ENCODE results near the gene RPL39L. TPM values are rescaled to one million over a fixed set of nuclear protein-coding genes. Genes with fewer than 3 reads are reported as not detected.
"Not testable (repeated sequence)": the region's sequence is repeated elsewhere in the genome, so short reads cannot be mapped to it uniquely, and the experiment has no call there.

RPL39L gene
- total RNA-seq, 1 donor from 2014 or later: 9.7 TPM

DNA sequence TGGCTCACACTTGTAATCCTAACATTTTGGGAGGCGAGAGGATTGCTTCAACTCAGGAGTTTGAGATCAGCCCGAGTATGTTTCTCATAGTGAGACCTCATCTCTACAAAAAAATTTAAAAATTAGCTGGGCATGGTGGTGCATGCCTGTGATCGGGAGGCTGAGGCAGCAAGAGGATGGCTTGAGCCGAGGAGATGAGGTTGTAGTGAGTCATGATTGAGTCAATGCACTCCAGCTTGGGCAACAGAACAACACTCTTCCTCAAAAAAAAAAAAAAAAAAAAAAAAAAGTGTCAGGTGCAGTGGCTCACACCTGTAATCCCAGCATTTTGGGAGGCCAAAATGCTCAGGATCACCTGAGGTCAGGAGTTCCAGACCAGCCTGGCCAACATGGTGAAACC, 2.4 kb downstream of the RPL39L start:
- DNase-seq: peak; percentile 17

DNA sequence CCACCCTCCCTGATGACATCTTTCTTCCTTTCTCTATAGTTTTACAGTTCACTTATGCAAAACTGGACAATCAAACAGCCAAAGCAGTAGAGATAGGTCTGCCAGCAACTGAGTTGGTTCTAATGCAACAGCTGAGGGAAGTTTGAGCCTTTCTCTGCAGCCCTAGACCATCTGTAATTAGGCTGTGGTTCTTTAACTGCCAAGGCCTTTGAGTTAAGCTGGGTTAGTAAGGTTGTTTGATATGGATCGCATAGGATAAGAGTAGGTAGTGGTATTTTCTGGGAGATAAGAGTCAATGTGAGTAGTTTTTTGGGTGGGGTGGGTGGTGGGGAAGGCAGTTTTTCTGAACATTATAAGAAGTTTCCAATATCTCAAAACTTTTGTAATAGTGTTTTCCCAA, 3.0 kb downstream of the RPL39L start:
- DNase-seq: no peak

DNA sequence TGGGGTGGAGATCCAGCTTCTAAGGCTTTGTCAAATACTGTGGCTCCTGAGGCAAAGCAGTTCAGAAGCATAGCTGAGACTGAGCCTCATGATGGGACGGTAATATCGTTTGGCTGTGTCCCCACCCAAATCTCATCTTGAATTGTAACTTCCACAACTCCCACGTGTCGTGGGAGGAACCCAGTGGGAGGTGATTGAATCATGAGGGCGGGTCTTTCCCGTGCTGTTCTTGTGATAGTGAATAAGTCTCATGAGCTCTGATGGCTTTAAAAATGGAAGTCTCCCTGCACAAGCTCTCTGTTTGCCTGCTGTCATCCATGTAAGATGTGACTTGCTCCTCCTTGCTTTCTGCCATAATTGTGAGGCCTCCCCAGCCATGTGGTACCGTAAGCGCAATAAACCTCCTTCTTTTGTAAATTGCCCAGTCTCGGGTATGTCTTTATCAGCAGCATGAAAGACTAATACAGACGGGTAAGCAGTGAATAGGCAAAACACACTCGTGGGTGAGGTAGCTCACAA, 4.1 kb downstream of the RPL39L start:
- DNase-seq: not testable (repeated sequence)

DNA sequence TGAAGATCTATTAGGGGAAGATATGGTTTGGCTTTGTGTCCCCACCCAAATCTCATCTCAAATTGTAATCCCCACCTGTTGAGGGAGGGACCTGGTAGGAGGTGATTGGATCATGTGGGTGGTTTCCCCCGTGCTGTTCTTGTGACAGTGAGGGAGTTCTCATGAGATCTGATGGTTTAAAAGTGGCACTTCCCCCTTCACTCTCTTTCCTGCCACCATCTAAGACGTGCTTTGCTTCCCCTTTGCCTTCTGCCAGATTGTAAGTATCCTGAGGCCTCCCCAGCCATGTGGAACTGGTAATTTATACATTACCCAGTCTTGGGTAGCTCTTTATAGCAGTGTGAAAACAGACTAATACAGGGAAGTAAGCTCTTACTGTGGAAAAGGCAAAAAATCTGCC, 6.1 kb downstream of the RPL39L start:
- not testable (repeated sequence) for DNase-seq

DNA sequence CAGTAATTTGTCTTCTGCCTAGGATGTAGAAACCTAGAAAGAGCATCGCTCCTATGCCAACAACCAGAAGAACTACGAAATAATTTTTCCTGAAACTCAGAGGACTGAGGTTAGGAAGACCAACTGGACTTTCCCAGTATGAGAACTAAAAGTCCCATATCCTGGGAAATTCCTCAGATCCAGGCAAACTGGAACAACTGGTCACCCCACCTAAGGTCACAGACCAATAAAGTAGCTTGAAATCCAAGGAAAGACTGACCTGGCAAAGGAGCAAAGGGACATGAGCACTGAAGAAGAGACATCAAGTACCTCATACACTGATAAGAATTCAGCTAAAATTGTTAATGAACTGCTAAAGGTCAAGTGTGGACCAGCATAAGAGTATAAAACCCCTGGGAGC, 6.6 kb downstream of the RPL39L start:
- DNase-seq: no peak

DNA sequence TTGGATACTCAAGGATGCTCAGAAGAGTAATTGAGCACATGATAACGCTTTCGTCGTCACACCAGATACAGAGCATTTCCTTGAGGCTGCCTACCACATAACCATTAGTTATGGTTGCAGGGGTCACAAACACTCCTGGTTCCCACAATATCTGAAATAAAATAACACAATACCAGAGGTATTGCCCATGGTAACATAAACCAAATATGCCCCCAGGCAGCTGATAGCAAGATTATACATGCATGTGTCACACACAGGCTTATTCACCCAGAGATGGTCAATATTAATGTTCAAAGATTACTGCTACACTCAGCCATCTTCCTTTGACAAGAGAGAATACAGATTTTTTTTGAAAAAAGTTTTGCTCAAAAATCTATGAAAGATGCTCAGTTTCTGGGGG, 7.3 kb downstream of the RPL39L start:
- DNase-seq: no peak

DNA sequence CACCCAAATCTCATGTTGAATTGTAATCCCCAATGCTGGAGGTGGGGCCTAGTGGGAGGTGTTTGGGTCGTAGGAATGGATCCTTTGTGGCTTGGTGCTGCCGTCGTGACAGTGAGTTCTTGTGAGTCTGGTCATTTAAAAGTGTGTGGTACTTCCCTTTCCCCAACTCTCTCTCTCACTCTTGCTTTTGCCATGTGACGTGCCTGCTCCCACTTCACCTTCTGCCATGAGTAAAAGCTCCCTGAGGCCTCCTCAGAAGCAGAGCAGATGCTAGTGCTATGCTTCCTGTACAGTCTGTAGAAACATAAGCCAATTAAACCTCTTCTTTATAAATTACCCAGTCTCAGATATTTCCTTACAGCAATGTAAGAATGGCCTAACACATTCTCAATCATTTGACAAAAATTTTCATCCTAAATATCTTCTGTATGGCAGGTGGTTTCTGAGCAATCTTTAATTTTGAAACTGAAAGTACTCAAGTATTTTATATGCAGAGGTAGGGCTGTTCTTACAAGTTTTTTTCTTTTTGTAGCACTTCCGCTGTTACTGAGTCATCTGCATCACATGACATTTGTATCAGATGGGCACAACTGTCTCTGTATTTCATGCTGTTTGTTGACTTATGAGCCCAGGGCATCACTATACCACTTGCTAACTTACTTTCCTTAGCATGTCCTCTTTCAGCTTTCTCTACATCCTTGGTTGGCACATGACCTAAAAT, 8.8 kb downstream of the RPL39L start:
- DNase-seq: peak; percentile 77

DNA sequence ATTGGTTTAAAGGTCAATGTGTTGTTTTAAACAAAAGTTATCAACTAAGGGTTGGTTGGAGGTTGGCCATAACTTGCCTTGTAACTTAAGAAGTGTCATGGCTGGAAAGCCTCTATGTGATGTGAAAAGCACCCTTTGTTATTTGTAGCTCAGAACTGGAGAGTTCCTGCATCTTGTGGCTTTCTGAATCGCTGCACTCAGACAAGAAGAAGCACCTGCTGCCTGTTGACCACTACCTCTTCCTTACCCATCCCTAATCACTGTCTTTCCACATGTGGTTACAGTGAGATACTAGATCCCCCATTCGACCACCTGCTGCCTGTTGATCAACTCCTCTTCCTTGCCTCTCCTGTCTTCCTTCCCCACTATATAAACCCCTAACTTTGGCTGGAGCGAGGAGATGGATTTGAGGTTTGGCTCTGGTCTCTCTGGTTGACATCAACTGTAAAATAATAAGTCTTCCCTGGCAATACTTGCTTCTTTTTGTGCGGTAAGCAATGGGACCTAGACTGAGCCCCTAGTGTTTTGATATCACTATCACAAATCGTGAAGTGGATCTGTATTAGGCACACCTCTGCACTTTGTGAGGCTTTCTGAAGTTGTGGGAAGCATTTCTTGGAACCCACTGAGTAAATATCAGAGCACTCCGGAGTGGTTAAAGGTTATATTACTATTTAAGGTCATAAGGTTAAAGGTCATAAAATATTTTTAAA, 13.8 kb downstream of the RPL39L start:
- no peak for DNase-seq

DNA sequence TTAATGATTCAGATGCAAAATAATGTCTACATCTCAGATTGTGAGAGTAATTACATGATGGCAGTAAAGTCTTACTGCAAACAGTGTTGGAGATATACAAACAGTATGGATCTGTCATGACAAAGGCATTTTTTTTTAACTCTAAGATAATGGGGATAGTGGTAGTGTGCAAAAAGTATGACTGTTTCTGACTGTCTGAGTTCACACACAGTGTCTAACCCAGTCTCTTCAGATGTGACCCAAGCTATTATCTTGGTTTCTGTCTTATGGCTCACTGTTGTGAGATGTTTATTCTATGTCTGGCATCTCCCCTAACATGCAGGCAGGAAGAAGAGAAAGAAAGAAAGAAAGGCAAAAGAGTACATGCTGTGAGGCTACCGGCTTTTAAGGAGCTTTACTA, 17.0 kb downstream of the RPL39L start:
- DNase-seq: no peak

DNA sequence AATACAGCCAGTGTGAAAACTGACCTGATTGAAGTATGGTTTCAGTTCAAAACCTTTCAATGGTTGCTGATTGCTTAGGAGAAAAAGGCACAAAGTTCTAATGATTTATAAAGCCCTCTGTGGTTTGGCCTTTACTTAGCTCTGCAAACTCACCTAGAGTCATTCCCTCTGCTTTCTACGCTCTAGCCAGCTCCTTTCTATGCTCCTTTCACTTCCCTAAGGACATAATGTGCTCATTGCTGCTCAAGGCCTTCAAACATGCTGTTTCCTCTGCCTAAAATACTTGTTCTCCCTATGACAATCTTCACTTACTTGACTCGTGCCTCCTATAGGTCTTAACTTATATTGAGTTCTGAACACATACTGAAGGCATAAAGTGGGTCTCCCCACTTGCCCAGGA, 19.0 kb downstream of the RPL39L start:
- DNase-seq: no peak

DNA sequence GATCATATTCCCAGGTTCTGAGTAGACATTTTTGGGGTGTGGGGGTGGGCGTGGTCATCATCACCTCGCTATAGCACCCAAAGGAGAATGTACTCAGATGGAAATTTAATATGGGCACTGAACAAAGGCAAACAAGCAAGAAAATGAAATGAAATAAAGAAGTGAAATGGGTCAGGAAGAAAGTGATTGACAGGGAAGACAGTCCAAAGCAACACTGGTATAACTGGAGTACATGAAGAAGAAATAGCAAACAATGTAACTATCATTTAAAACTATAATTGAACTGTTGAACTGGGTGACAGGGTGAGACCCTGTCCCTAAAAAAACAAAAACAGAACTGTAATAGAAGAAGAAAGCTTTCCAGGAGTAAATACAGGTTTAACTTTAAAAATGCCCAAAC, 24.8 kb downstream of the RPL39L start:
- no peak for DNase-seq

DNA sequence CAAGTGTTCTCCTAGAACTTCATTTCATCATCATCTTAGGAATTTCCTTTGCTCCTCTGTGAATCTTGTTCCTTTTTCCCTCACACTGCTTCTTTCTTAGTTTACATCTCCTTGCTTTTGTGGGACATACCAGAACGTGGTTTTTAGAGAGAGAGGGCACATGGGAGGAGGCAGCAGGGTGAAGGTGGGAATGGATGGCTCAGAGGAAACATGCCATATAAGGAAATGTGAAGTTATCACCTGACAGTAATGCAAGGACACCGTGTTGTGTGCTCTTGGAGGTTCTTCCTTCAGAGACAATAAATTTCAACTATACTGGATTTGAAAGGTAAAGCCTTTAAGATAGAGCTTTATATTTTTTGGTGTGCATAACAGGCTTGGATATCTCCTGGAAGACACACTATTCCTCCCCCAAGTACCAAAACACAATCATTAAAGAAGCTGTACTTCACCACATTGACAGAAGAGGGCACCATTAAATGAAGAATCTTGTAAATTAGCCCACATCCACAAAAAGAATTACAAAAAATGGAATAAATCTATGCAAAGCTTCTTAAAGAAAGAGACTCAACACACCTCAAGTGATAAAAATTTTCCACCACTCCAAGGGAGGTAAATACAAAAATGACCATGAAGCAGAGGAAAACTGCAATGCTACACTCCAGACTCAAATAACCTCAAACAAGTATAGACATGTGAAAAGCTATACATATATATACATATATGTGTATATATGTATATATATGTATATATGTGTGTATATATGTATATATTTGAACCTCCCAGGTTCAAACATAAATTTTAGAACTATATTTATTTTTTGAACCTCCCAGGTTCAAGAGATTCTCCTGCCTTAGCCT, 26.1 kb downstream of the RPL39L start:
- DNase-seq: peak; percentile 66

DNA sequence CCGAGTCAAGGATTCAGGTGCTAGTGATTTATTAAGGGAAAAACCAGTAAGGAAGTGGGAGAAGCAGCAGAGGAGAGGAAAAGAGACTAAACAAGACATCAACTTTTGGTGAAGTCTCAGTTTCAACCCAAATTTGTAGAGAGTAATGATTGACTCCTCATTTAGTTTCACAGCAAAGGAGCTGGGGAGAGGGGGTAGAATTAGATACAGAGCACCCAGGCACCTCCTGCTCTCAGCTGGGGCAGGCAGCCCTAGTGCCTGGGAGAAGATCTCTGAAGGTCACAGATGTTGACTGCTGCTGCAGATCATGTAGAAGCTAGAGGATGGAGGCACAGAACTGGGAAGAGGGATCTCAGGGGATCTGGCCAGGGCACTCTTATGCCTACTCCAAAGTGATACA, 29.1 kb downstream of the RPL39L start:
- DNase-seq: no peak

DNA sequence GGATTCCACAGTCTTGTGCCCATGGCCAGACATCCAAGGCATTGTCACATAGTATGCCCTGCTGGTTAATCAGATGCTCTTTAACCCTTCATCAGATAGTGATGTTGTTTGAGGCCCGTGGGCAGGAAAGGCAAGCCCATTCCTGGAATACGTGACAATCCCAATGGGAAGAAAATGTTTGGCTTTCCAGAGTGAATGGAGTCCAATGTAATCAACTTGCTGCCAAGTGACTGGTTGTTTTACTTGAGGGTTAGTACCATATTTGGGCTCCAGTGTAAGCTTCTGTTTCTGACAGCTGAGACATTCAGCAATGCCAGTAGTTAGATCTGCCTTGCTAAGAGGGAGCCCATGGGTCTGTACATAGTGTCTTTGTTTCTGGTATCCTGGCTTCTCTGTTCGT, 31.3 kb downstream of the RPL39L start:
- DNase-seq: no peak

DNA sequence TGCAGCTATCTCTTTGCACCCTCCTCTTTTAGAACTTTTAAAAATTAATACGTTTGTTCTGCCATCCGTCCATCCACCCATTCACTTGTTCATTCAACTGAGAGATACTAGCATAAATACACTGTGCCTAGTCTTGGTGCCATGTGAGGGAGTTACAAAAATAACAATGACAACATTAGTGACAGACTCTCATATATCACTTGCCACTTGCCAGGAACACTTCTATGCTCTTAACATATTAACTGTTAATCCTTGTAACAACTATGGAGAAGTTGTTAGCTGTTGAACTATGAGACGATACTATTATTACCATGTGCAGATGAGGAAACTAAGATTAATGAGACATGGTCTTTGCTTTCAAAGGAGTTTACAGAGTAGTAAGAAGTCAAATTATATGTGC, 33.6 kb downstream of the RPL39L start:
- no peak for DNase-seq

DNA sequence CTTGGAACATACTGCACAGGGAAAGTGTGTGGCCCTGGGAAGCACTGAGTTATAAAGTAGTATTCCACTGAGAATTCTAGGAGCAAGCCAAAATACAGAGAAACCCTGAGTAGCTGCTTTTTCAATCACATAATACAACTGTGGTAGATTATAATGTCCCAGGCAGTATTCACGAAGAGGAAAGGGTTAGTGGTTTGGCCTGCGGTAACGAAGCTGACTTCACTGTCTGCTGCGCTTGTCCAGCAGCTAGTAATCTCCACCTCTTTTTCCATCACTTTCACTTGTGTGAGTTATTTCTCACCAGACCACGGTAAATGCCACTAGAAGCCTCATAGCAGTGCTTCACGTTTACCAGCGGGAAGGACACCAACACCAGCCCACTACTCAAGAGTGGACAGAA, 34.4 kb downstream of the RPL39L start:
- DNase-seq: no peak

DNA sequence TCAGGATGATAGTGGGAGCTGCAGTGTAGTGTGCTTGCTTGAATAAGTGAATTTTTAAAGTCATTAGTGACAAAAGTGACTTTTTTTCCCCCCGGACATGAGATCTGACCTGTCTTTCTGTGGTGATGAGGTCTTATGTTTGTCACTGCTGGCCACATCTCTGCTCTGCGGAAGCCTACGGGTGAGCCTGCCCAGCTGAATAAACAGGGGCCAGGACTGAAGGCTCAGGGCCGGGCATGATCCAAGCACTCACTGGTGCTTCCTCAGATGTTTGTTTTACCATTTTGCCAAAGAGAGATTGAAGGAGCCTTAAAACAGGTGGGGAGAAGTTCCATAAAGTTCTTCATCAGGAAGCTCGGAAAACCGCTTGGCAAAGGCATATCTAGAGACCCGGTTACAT, 35.0 kb downstream of the RPL39L start:
- peak; percentile 41 for DNase-seq

DNA sequence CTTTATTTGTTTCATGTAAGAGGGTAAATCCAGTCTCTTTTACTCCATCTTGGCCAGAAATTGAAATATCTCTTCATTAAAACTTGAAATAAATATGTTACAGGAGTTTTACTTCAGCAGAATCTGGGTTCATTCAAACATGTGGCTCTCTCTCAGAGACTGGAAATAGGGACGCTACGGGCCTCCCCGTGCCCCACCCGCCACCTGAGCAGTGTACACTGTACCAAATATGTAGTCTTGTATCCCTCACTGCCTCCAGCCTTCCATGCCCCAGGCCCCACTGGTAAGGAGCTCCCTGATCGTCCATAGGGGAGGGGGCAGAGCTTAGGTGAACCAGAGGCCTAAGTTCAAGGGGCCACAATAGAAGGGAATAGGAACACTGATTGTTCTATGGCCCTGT, 36.0 kb downstream of the RPL39L start:
- no peak for DNase-seq

DNA sequence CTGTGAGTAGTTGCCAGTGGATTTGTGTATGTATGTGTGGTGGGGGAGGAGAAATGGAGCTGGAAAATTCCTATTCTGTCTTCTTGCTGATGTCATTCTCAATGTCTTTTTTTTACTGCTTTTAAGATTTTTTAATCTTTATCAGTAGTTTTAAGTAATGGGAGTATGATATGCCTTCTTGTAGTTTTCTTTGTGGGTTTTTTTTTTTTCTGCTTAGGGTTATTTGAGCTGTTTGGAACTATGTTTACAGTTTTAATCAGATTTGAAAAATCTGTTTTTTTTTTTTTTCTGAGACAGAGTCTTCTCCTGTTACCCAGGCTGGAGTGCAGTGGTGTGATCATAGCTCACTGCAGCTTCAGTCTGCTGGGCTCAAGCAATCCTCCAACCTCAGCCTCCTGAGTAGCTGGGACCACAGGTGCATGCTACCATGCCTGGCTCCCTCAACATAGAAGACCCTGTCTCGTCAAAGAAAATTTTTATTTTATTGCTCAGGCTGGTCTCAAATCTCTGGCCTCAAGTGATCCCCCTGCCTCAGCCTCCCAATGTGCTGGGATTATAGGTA, 37.1 kb downstream of the RPL39L start:
- no peak for DNase-seq

DNA sequence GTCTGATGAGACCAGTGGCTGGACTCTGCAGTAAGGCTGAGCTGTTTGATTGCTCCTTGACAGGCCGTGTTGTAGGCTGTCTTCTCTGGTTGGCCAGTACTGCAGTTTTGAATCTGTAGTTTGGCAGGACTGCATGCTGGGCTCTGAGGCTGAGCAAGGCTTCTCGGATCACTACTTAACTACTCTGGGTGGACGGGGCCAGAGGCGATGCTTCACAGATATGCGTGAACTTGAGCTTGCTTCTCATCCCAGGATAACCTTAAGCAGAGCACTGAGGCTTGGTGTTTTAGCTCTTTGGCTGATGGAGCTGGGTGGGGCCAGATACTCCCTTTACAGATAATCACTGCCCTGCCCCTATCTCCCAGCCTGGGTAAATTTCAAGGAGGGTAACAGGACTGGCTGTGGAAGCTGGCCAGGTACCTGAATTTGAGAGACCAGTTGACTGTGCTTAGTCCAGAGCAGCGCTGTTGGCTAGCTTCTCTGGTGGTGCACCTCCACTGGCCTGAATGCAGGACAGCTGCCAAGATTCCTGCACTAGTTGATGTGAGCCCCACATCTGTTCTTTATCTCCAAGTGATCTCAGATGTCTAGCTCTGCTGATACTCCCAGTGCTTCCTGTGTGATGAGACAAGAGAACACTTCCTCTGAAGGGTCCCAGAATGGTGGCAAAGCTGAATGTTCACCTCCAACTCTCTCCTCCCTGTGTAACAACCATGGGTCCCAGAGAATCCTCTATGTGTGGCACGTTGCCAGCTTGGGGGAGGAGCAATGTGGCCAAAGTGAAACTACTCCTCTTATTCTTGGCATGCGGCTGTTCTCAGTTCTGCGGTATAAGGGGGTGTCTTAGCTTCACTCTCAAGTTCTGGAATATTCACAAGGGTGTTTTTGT, 37.9 kb downstream of the RPL39L start:
- DNase-seq: peak; percentile 83

DNA sequence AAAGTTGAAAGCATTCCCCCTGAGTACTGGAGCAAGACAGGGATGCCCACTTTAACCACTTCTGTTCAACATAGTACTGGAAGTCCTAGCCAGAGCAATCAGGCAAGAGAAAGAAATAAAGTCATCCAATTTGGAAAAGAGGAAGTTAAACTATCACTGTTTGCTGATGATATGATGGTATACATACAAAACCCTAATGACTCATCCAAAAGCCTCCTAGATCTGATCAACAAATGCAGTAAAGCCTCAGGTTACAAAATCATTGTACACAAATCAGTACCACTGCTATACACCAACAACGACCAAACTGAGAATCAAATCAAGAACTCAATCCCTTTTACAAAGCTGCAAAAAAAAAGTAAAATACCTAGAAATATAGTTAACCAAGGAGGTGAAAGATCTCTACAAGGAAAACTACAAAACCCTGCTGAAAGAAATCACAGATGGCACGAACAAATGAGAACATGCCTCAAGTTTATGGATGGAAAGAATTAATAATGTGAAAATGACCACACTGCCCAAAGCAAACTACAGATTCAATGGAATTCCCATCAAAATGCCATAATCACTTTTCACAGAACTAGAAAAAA, 40.3 kb downstream of the RPL39L start:
- DNase-seq: no peak

DNA sequence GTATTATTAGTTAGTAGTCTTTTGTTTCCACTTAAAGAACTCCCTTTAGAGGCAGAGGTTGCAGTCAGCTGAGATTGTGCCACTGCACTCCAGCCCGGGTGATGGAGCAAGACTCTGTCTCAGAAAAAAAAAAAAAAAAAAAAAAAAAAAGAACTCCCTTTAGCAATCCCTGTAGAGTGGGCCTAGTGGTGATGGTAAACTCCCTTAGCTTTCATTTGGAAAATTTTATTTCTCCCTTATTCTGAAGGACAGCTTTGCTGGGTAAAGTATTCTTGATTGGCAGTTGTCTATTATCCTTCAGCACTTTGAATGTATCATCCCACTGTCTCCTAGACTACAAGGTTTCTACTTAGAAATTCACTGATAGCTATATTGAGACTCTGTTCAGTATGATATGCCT, 46.0 kb downstream of the RPL39L start:
- DNase-seq: no peak

All from dermis blood vessel endothelial cell (primary cell).